NCI-H226 (cell line): ENCODE data around the gene CACNA2D1.
A peak's percentile ranks its signal among the peaks of the same experiment; 100 is the strongest.
"Not testable (repeated sequence)": the region's sequence is repeated elsewhere in the genome, so short reads cannot be mapped to it uniquely, and the experiment has no call there.

Experiments used
- DNase-seq: peaks from one replicate; pipeline ENCODE4 v3.0.0-alpha.2; 2015

The CACNA2D1 gene

DNA sequence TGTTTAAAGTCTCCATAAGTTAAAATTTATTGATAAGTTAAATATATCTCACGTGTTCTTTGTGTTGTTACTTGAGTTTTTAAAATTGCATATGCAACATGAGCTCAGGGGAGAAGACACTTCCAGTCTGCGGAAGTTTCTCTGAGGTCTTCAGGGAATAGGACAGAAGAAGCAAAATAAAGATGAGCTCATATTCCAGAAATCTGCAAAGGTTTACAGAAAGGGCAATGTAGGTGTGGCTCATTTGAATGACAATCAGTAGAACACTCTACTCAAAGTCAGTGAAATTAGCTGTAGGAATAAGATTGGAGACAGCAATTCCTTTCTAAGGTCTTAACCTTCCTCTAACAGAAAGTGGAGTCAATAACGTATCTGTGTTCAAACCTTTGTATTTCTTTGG is 53.7 kb downstream of the CACNA2D1 start:
- DNase-seq = no peak

DNA sequence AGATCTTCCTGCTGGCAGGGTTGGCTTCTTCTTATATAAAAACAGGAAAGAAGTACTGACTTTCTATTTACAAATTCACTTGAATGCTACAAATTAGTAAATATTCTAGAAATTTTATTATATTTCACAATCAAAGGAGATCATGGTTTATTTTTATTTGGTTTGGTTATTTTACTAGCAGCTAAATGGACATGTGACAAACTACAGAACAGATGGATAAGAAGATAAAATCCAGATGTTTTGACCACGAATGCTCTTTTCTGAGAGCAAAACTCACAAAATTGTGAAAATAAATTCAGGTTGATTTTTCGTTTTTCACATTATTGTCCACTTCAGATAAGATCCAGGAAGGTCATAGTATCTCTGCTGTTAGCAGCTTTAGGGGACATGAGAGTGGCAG is 55.4 kb downstream of the CACNA2D1 start:
- no peak for DNase-seq

DNA sequence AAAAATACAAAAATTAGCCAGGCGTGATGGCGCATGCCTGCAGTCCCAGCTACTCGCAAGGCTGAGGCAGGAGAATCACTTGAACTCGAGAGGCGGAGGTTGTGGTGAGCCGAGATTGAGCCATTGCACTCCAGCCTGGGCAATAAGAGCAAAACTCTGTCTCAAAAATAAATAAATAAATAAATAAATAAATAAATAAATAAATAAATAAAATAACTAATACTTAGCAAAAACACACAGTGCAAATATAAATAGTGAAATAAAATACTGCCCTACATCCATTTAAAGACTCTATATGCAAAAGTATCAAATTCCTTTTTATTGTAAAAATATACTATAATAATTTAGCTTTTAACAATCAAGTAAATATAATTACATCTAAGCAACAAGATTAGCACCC is 57.0 kb downstream of the CACNA2D1 start:
- not testable (repeated sequence) for DNase-seq

DNA sequence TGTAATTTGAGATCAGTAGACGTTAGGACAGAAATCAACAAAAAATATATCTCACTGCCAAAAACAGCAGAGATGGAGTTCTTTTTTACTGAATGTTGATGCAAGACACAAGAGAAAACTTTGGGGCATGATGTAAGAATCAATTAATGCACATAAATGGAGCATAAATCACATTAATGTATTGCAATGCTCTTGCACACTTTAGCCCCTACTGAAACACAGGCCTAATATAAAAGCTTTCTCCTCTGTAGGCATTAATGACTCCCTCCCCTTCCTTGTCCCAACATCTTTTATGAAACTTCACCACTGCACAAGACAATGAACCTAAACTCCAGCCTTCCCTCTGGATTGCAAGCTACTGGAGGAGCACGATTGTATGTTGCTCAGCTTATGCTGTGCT is 58.8 kb downstream of the CACNA2D1 start:
- no peak for DNase-seq

DNA sequence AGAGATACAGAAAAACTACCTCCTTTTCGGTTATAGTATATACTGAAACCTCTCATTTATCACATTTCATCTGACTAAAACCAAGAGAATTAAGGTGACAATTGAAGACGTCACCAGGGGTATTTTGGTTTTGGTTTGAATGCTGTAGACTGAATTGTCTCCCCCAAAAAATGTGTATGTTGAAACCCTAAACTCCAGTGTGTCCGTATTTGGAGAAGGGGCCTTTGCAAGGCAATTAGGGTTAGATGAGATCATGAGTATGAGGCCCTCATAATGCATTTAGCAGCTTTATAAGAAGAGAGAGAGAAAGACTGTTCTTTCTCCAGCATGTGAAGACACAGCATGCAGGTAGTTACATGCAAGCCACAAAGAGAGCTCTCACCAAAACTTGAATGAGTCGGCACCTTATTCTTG is 59.5 kb downstream of the CACNA2D1 start:
- DNase-seq = no peak

DNA sequence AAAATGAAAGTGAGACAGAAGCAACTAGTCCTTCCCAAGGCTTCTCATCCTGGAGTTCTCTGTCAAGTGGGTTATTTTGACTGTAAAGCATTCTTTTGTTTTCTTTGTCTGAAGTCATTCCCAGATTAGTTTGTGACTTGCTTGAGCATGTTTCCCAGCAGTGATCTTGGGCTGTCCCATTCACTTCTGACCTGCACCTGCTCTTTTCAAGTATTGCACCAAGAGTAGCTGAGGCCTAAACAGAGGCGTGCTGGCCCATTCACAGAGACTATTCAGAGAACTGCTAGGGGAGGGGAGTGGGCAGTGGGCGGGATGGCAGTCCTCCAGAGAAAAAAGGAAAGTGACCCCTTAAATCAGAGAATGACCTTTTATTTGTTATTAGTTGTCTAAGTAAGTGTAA is 61.3 kb downstream of the CACNA2D1 start:
- DNase-seq = no peak

DNA sequence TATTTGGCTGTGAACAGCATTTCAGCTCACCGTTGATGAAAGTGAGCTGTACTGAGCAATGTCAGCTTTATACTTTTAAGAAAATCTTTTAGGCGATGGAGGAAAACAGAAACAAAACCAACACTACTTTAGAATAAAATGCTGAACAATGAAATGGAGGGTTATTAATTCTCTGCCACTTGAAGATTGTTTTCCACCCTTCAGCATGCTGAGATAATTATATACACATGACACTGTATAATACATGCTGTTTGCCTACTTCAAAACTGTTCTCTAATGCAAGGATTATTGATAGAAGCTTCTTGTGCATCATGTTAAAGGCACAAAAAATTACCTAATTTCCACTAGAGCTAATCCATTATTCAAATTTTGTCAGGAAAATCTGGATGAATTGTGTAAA is 66.8 kb downstream of the CACNA2D1 start:
- no peak for DNase-seq

DNA sequence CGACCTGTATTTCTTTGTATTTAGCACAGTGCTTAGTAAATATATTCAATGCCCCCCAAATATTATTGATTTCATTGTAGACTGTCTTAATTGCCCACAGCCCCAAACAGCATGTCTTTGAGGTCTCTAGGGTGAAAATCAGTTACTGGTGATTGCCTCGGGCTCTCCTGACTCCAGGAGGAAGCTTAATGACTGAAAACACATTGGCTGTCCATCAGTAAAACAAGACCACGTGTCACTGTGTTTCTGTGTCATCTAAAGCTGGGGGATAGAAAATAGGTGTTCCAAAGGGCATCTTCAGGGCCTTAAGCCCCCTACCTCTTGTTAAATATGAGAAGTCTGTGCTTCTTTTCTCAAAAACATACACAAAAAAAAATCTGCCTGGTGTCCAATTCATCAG is 67.9 kb downstream of the CACNA2D1 start:
- no peak for DNase-seq

DNA sequence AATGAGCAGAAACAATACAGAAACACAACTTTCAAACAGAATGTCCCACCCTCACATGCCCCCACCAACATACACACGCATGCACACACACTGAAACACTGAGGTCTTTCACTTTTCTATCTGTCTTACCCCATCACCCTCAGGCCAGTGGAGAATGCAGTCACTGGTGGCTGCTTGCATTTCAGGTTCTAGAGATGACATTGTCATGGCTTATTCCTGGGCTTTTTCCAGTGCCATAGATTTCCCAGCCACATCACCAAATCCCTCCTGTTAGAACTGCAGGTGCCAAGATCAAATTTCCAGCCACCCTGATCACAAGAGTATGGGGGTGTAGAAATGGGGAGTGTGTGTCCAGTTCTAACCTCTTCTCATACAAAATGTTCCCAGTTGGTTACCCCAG is 68.4 kb downstream of the CACNA2D1 start:
- no peak for DNase-seq

DNA sequence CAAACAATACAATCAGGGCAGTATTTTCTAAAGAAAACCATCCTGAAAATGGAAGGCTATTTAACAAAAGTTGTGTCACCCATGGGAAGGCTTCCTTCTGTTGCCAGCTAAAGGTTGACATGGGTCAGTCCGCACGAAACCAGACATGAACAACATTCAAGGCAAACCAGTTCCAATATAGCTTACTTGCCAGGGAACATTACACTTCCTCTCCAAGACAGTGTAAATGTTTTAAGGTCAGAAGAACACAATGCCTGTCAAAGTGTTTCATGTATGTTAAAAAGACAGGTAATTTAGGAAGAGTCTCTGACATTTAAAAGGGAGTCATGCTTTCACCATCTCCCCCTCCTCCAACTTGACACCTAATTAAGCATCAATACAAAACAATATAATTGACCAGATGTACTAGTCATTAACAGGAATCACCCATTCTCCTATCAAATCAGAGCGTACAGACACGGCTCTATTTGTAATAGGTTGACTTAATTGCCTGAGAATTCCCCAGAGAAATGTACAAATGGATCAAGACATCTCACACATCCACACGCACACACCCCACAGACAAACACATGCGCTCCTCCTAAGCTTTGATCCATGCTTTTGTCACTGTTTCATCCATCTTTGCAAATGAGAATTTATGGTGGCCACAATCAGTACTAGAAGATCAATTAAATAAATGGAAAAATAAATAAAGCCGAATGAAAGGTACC is 69.5 kb downstream of the CACNA2D1 start:
- DNase-seq = no peak

DNA sequence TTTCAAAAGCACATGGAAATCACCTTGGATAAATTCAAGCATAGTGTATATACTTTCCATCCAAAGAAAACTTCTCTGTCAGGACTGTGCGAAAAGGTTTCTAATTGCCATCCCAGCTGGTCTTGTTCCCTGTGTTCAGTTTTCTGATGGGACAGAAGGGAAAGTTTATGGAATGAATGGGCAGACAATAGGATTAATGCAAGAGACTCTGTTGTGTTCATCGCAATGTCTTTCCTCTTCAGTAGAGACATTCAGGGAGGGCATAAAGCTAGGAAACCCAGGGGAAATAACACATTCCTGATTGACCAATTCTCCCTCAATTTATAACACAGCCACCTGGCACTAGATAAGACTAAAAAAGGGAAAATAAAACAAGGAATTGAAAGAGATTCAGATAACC is 78.9 kb downstream of the CACNA2D1 start:
- DNase-seq = no peak

DNA sequence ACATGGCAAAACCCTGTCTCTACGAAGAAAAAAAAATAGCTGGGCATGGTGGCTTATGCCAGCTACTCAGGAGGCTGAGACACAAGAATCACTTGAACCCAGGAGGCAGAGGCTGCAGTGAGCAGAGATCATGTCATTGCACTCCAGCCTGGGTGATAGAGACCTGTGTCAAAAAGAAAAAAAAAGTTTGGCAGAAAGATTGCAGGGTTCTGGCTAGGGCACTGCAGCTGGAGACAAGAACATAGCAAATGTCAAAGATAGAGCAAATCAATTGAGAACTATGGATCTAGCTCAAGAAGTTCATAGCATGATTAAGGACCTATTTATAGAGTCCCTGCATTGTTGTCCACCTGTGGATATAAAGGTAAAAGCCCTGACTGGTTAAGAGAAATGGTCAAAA is 79.5 kb downstream of the CACNA2D1 start:
- no peak for DNase-seq

DNA sequence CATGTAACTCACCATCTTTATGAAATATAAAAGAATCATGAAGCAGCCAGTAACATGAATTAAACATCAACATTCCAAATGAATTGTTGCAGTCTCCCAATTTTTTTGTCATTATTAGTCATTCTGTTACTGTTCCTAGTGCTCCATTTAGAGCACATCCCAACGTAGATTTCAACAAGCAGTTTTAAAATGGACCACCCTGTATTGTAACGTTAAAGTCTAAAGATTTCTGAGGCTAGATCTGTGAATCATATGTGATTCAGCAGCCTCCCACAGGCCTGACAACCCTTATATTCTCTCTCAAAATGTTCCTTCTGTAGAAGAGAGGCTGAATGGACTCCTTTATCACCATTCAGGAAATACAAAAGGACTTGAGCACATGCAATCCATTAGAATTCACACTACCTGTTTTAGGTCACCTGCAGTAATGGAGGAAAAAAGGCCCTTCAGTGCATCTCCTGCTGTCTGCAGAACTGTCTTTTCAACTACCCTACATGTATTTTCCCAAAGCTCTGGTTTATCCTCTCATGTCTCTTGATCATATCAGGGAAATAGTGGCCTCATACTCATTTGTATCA is 81.4 kb downstream of the CACNA2D1 start:
- peak; percentile 55 for DNase-seq

DNA sequence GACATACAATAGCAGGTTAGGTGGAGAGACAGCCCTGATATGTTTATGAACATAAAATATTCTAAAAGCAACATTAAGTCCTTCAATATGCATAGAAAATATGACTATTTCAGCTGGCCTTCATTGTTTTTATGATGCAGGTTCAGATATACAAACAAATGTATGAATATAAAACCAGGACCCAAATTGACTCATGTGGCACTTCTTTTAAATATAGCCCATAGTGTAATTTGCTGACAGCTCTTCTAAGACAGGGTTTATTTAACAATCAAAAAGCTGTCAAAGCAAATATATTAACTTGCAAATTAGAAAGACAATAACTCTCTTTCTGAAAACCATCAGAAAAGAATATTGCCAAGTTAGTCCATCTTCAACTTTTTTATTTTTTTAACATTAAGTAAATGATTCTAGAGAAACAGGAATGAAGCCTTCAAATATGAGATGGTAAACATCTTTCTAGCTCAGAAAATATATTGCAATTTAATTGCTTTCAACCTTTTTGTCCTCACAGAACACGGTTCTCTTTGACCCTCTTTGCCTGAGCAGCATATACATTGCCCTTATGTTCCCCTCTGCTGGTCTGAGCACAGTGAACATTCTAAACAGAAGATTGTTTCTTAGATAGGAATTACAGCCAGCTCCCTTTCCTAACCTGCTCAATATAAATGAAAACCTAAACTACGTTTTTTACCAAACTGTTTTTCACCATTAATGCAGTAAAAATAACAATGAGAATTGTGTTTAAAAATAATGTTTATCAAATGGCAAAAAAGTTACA is 82.8 kb downstream of the CACNA2D1 start:
- DNase-seq = no peak

DNA sequence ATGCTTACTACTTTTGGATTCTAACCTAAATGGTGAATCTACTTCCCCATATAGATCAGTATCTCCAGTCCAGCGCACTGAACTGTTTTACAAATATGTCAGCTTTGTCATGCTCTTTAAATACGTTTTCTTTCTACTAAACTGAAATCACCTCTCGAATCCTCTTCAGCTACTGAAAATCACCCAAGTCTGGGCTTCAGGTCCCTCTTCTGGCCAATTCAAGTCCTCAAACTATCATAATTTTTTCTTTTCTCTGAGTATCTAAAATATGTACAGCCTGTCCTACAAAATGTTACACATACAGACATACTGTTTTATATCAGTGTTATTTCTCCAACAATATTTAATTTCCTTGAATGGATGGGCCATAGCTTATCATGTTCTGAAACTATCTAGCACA is 84.2 kb downstream of the CACNA2D1 start:
- no peak for DNase-seq

DNA sequence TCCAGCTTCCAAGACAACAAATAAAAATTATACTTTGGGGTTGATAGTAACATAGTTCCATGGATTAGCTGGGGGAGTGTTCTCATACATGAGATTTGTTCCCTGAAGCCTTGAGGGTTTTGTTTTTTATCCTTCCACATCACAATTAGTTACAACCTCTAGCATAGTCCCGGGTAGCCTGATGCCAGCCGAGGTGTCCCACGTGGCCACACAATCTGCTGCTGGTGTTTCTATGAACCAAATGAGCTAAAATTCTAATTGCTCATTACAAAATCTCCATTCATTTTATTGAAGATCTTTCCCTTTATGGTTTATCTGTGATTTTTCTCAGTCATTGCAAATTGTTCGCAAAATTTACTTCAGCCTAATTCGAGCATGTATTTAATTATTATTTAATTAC is 84.7 kb downstream of the CACNA2D1 start:
- no peak for DNase-seq

DNA sequence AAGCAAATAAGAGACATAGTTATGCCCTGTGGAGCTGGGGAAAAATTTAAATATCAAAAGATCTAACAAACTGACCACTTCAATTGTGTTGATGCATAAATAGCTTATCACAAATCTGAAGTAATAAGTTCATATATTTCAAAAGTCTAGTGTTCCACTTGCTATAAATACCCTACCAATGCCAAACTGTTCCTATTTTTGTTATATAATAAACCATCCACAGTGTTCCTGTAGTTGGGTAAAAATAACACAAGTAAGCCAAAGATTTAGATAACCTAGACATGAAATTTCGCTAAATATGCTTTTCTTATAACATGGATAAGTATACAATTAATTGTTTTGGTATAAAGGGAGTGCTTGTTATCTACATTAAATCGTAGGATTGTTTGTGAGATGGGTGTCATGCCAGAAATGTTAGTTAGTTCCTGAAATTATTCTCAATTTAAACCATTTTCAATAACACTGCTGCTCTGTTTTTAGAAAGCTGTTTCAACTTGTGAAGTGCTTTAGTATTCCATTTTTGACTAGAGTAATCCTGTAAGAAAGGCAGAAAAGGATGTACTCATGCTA is 85.5 kb downstream of the CACNA2D1 start:
- DNase-seq = no peak

DNA sequence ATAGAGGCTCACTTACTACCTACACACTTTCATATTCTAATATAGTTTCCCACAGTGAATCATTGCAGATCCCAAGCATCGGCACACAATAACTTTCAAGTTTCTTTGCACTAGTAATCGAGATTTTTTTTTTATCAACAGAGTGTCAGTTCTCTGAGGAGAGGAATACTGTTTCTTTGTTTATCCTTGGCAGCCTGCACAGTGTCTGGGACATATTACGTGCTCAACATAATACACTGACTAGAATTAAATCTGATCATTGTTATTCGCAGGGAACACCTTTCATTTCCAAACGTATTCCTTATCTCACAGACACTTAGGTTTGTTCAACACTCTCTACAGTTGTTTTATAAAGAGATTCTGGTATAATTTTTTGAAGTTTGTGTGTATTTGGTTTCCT is 95.3 kb downstream of the CACNA2D1 start:
- DNase-seq = no peak

DNA sequence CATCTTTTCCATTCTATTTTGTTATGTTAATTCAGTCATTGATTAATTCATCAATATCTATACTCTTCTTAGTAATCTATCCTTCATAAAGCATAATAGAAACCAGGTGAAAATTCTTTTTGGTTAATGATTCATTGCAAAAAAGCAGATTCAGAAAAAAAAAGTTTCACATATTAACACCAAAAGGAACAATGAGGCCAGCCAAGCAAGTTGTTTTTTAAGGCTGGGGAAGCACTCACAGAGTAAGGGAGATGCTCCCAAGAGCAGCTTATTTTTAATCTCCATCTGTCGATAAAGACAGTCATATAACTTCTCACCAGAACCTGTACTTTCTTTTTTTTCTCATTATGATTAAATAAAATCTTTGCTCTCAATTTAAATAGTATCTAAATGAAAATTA is 95.8 kb downstream of the CACNA2D1 start:
- no peak for DNase-seq

DNA sequence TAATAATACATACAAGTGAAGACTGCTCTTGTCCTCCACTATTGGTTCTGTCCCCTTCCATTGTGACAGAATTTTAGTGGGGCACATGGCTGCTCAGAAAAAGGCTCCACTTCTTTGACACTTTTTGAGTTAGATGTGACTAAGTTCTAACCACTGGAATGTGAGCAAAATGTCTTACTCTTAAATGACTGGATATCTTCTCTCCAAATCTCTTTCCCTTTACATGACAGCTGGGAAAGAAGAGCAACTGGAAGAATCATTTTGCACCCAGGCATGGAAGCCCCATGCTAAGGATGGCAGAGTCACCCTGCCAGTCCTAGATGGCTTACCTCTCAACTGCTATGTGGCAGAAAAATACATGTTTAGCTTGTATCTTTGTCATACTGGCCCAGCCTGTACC is 97.7 kb downstream of the CACNA2D1 start:
- DNase-seq = no peak

DNA sequence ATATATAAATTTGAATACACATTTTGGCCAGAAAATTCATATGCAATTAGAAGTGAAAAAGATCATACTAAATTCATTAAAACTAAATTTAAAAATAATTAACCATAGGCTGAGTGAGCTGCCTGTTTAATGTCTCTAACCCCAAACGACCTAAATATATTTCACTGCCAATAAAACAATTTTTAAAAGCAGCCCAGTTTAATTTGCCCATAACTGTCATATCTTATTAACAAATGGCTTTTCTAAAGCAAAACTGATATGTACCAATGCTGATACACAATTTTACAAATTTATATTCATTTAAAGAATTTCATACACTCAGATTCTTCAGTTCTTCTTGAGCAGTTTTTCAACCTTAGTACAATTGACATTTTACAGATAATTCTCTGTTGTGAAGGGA is 99.9 kb downstream of the CACNA2D1 start:
- DNase-seq = no peak

DNA sequence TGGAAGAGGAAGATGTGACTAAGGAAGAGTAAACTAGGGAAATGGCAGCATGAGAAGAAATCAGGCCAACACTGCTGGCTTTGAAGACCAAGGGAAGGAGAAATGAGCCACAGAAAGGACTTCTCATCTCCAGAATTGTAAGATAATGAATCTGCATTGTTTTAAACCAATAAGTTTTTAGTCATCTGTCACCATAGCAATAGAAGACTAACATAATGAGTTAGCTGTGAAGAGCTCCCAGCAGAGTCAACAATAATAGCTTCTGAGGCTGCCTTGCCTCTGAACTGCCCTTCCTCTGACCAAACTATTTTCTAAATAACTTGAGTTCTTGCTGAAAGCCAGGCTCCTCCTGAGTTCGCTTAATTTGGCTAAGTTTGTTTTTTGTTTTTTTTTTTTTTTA is 103.6 kb downstream of the CACNA2D1 start:
- no peak for DNase-seq

DNA sequence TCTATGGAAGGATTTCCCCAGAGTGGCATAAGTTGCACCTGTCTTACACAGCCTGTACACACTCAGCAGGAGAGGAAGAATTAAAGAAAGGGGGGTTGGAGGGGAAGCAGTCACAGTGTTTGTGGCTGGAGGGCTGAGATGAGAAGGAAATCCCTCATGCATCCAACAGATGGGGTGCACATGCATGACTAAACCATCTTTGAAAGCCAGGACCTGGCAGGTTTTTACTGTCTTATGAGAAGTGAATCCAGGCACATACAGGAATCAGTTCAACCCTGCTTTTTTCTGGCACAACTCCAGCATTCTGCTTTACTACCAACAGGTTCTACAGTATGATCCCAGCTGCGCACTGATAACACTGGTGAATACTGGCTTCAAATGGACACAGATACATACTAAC is 107.7 kb downstream of the CACNA2D1 start:
- peak; percentile 21 for DNase-seq

DNA sequence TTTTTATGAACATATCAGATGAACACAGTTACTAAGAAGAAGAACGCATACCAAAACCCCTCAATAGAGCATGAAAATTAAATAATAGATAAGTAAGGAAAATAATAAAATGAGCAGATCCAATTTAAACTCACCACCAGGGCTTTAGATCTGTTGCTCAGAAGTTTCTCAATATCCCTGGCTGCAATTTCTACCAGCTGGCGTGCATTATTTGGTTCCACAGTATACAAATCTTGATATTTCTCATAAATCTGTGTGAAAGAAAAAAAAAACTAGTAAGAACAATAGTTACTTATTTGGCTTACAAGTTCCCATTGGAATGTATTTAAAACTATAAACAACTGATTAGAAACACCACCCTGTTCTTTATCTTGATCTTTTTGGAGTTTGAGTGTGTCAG is 108.6 kb downstream of the CACNA2D1 start:
- DNase-seq = no peak
